OCI-LY3 (cell line): ENCODE data around the gene FGD3.

ENCODE experiments used
- H2AFZ ChIP-seq: fragments of 200-600, 300-600 bp; shearing (Covaris generic); 2 replicates; pipeline ENCODE4 v1.6.0; 2014; ENCODE audit warnings: antibody characterized with exemption, low read depth, low read length
- H3K27ac ChIP-seq: fragments of 200-600, 300-600 bp; sonication (generic); 2 replicates; pipeline ENCODE4 v1.5.1; 2014; ENCODE audit warnings: mild to moderate bottlenecking, low read length, moderate library complexity, mixed read lengths
- H3K27me3 ChIP-seq: fragments of 200-600, 300-600 bp; sonication (generic); 2 replicates; pipeline ENCODE4 v1.6.1; 2014; ENCODE audit warnings: low read depth, low read length, mixed read lengths
- H3K36me3 ChIP-seq: fragments of 200-600, 300-600 bp; sonication (generic); replicated peaks from 2 replicates; pipeline ENCODE3; 2014; ENCODE audit warnings: low read depth, low read length, mixed read lengths
- H3K4me1 ChIP-seq: fragments of 300-600, 200-600 bp; sonication (generic); 2 replicates; pipeline ENCODE4 v1.6.1; 2014; ENCODE audit warnings: low read length, mixed read lengths
- H3K4me2 ChIP-seq: fragments of 200-600, 300-600 bp; sonication (generic); 2 replicates; pipeline ENCODE4 v1.6.1; 2014; ENCODE audit warnings: low read length, mixed read lengths
- H3K4me3 ChIP-seq: fragments of 300-600, 200-600 bp; sonication (generic); 2 replicates; pipeline ENCODE4 v1.5.1; 2014; ENCODE audit warnings: antibody characterized with exemption, mild to moderate bottlenecking, low read length, moderate library complexity
- H3K79me2 ChIP-seq: fragments of 300-600, 200-600 bp; shearing (Covaris generic); 2 replicates; pipeline ENCODE4 v1.6.1; 2014; ENCODE audit warnings: mild to moderate bottlenecking, low read length, mixed read lengths
- H3K9ac ChIP-seq: fragments of 300-600, 200-600 bp; shearing (Covaris generic); 2 replicates; pipeline ENCODE4 v1.6.0; 2014; ENCODE audit warnings: mild to moderate bottlenecking, low read length, moderate library complexity
- H3K9me3 ChIP-seq: fragments of 200-600, 300-600 bp; shearing (Covaris generic); 2 replicates; pipeline ENCODE4 v1.6.1; 2014; ENCODE audit warnings: low read length, mixed read lengths; ENCODE audit not compliant: insufficient read depth
- H4K20me1 ChIP-seq: fragments of 200-600, 300-600 bp; sonication (generic); 2 replicates; pipeline ENCODE4 v1.6.1; 2016; ENCODE audit warnings: low read length, mixed read lengths; ENCODE audit not compliant: insufficient read depth
- CTCF ChIP-seq: fragments of 200-600, 300-600 bp; sonication (generic); IDR thresholded peaks from 2 replicates; pipeline ENCODE4 v1.5.1; 2014; ENCODE audit warnings: antibody characterized with exemption, low read length, low read depth
- EZH2phosphoT487 ChIP-seq: fragments of 200-600 bp; shearing (Covaris generic); IDR thresholded peaks from 2 replicates; pipeline ENCODE4 v1.6.1; 2018; ENCODE audit warnings: antibody characterized with exemption, mixed run types, low read depth

The FGD3 gene

GRCh38 chr9:93007529-93008058, 60.3 kb downstream of the FGD3 start:
- Histone ChIP-seq H3K4me1 (peaks cover 4% of the 10 kb centered on the region; the same call in 1 of the 2 replicates), H3K9ac (no peak overlapping the region), H3K4me3 (no peak overlapping the region)

GRCh38 chr9:93008457-93008856, 61.1 kb downstream of the FGD3 start:
- H4K20me1 ChIP-seq: no peaks in the 10 kb centered on the region
- H2AFZ ChIP-seq: no peak overlapping the region
- H3K36me3 ChIP-seq: no peaks in the 10 kb centered on the region
- TF ChIP-seq CTCF (no peak), EZH2phosphoT487 (no peak)
- H3K4me2 ChIP-seq: no peak overlapping the region
- H3K9me3 ChIP-seq: no peaks in the 10 kb centered on the region
- H3K9ac ChIP-seq: no peak overlapping the region
- H3K27me3 ChIP-seq: no peaks in the 10 kb centered on the region
- H3K27ac ChIP-seq: no peak overlapping the region
- H3K4me1 ChIP-seq: peaks cover 2% of the 10 kb centered on the region; the same call in 1 of the 2 replicates
- no peak overlapping the region for H3K4me3 ChIP-seq
- H3K79me2 ChIP-seq: no peaks in the 10 kb centered on the region

More at GRCh38 chr9:93007529-93008058, 60.3 kb downstream of the FGD3 start:
- H3K36me3 ChIP-seq: no peaks in the 10 kb centered on the region
- H2AFZ ChIP-seq: no peak overlapping the region
- no peaks in the 10 kb centered on the region for H3K9me3 ChIP-seq
- no peak overlapping the region for H3K4me2 ChIP-seq
- no peak overlapping the region for H3K27ac ChIP-seq
- no peaks in the 10 kb centered on the region for H3K27me3 ChIP-seq
- no peaks in the 10 kb centered on the region for H3K79me2 ChIP-seq
- H4K20me1 ChIP-seq: no peaks in the 10 kb centered on the region
- TF ChIP-seq EZH2phosphoT487: no peak
- TF ChIP-seq CTCF: no peak

- no peaks in the 10 kb centered on the region for H3K79me2 ChIP-seq
- H3K4me1 ChIP-seq: no peaks in the 10 kb centered on the region
- H3K4me3 ChIP-seq: no peak overlapping the region
- no peaks in the 10 kb centered on the region for H3K9me3 ChIP-seq
- TF ChIP-seq EZH2phosphoT487 (no peak), CTCF (no peak)
- no peaks in the 10 kb centered on the region for H3K27me3 ChIP-seq
- H2AFZ ChIP-seq: no peak overlapping the region
- H3K4me2 ChIP-seq: no peak overlapping the region
- H3K9ac ChIP-seq: no peak overlapping the region
- no peaks in the 10 kb centered on the region for H3K36me3 ChIP-seq
- H3K27ac ChIP-seq: no peak overlapping the region
- no peaks in the 10 kb centered on the region for H4K20me1 ChIP-seq
Observed at GRCh38 chr9:93009337-93010015, 62.2 kb downstream of the FGD3 start.

GRCh38 chr9:93010056-93010455, 62.7 kb downstream of the FGD3 start:
- Histone ChIP-seq H3K27me3 (no peaks in the 10 kb centered on the region), H4K20me1 (no peaks in the 10 kb centered on the region), H3K4me3 (no peak overlapping the region), H3K4me2 (no peak overlapping the region), H3K9me3 (no peaks in the 10 kb centered on the region), H2AFZ (no peak overlapping the region), H3K79me2 (no peaks in the 10 kb centered on the region), H3K9ac (no peak overlapping the region), H3K4me1 (no peaks in the 10 kb centered on the region), H3K36me3 (no peaks in the 10 kb centered on the region), H3K27ac (no peak overlapping the region)
- TF ChIP-seq EZH2phosphoT487 (no peak), CTCF (no peak)
